ENCODE data around the gene AQP12A. TPM values are rescaled to one million over a fixed set of nuclear protein-coding genes. Genes with fewer than 3 reads are reported as not detected.

The AQP12A gene
- polyA plus RNA-seq, 1 donor (not counting 4 experiments of a cell fraction or from before 2014, with no cell fraction given) = not detected

DNA sequence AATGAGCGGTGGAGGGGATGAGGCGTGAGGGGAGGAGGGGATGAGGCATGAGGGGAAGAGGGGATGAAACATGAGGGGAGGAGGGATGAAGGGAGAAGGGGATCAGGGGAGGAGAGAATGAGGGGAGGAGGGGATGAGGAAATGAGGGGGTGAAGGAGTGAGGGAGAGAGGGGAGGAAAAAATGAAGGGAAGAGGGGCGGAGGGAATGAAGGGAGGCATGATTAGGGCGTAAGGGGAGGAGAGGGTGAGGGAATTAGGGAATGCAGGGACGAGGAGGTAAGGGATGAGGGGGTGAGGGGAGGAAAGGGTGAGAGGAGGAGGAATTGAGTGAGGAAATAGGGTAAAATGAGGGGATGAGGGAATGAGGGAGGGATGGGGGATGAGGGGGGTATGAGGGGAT is 40.5 kb downstream of the AQP12A start:
- peaks cover 18% of the 10 kb centered on the region for H3K27me3 ChIP-seq (ENCODE audit: control insufficient read depth, extremely low read depth, insufficient read depth, low read length)

GRCh38 chr2:240732911-240733622 is 41.4 kb downstream of the AQP12A start:
- TF ChIP-seq, protein P1, sequence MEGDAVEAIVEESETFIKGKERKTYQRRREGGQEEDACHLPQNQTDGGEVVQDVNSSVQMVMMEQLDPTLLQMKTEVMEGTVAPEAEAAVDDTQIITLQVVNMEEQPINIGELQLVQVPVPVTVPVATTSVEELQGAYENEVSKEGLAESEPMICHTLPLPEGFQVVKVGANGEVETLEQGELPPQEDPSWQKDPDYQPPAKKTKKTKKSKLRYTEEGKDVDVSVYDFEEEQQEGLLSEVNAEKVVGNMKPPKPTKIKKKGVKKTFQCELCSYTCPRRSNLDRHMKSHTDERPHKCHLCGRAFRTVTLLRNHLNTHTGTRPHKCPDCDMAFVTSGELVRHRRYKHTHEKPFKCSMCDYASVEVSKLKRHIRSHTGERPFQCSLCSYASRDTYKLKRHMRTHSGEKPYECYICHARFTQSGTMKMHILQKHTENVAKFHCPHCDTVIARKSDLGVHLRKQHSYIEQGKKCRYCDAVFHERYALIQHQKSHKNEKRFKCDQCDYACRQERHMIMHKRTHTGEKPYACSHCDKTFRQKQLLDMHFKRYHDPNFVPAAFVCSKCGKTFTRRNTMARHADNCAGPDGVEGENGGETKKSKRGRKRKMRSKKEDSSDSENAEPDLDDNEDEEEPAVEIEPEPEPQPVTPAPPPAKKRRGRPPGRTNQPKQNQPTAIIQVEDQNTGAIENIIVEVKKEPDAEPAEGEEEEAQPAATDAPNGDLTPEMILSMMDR (optimal IDR thresholded peaks at IDR 0.05 in 1 of 3, IDR thresholded peaks at IDR 0.05 in 1 of 3, conservative IDR thresholded peaks at IDR 0.05 in 1 of 3; ENCODE audit: extremely low read depth in 1 of 3, insufficient read depth in 2 of 3, low read length in 3 of 3) = no peak
- TF ChIP-seq EZH2 (IDR thresholded peaks at IDR 0.05; ENCODE audit: low read length) = no peak
- Histone ChIP-seq H3K9ac (ENCODE audit: control insufficient read depth, extremely low read depth, insufficient read depth, low read length) (no peak overlapping the region), H3K27me3 (ENCODE audit: control insufficient read depth, extremely low read depth, insufficient read depth, low read length) (peaks cover 23% of the 10 kb centered on the region), H3K27ac (ENCODE audit: control insufficient read depth, insufficient read depth, low read length) (no peak overlapping the region), H2AFZ (ENCODE audit: control insufficient read depth, low read length) (no peak overlapping the region), H3K9me3 (ENCODE audit: control insufficient read depth, low read depth, low read length) (no peaks in the 10 kb centered on the region), H3K4me2 (ENCODE audit: control insufficient read depth, extremely low read depth, insufficient read depth, low read depth, low read length) (no peak overlapping the region), H3K4me3 (ENCODE audit: control insufficient read depth in 2 of 3, extremely low read depth in 1 of 3, insufficient read depth in 2 of 3, low read depth in 1 of 3, low read length in 3 of 3) (no peak overlapping the region), H3K9me1 (ENCODE audit: control insufficient read depth, extremely low read depth, insufficient read depth, low read length) (no peaks in the 10 kb centered on the region), H3K79me2 (ENCODE audit: control insufficient read depth, insufficient read depth, low read length) (no peaks in the 10 kb centered on the region), H3K36me3 (ENCODE audit: control insufficient read depth in 2 of 2, extremely low read depth in 1 of 2, insufficient read depth in 2 of 2, low read length in 2 of 2) (no peaks in the 10 kb centered on the region), H3K4me1 (ENCODE audit: control insufficient read depth, extremely low read depth, insufficient read depth, low read length) (no peaks in the 10 kb centered on the region), H4K20me1 (ENCODE audit: control insufficient read depth, extremely low read depth, insufficient read depth, low read length) (peaks cover 2% of the 10 kb centered on the region)
- DNase-seq (ENCODE audit: low read depth, low spot score) (no peak), FAIRE-seq (no peak)
- dilution Hi-C loops (cut with MboI; ENCODE audit: extremely low pct_ligation_motif_present, low sequenced_read_pairs) = no loop called here

More for the DNA sequence above, 40.5 kb downstream of the AQP12A start:
- Histone ChIP-seq H3K4me3 (ENCODE audit: control insufficient read depth in 2 of 3, extremely low read depth in 1 of 3, insufficient read depth in 2 of 3, low read depth in 1 of 3, low read length in 3 of 3) (no peak overlapping the region), H2AFZ (ENCODE audit: control insufficient read depth, low read length) (no peak overlapping the region), H3K4me2 (ENCODE audit: control insufficient read depth, extremely low read depth, insufficient read depth, low read depth, low read length) (no peak overlapping the region), H3K36me3 (ENCODE audit: control insufficient read depth in 2 of 2, extremely low read depth in 1 of 2, insufficient read depth in 2 of 2, low read length in 2 of 2) (no peaks in the 10 kb centered on the region), H3K9me3 (ENCODE audit: control insufficient read depth, low read depth, low read length) (no peaks in the 10 kb centered on the region), H3K9me1 (ENCODE audit: control insufficient read depth, extremely low read depth, insufficient read depth, low read length) (no peaks in the 10 kb centered on the region), H3K9ac (ENCODE audit: control insufficient read depth, extremely low read depth, insufficient read depth, low read length) (no peak overlapping the region), H3K4me1 (ENCODE audit: control insufficient read depth, extremely low read depth, insufficient read depth, low read length) (no peaks in the 10 kb centered on the region), H4K20me1 (ENCODE audit: control insufficient read depth, extremely low read depth, insufficient read depth, low read length) (no peaks in the 10 kb centered on the region), H3K79me2 (ENCODE audit: control insufficient read depth, insufficient read depth, low read length) (no peaks in the 10 kb centered on the region), H3K27ac (ENCODE audit: control insufficient read depth, insufficient read depth, low read length) (no peak overlapping the region)
- dilution Hi-C loops (cut with MboI; ENCODE audit: extremely low pct_ligation_motif_present, low sequenced_read_pairs) = no loop called here
- FAIRE-seq (no peak), DNase-seq (ENCODE audit: low read depth, low spot score) (no peak)
- TF ChIP-seq EZH2 (IDR thresholded peaks at IDR 0.05; ENCODE audit: low read length) = no peak
- TF ChIP-seq, protein P1 (optimal IDR thresholded peaks at IDR 0.05 in 1 of 3, IDR thresholded peaks at IDR 0.05 in 1 of 3, conservative IDR thresholded peaks at IDR 0.05 in 1 of 3; ENCODE audit: extremely low read depth in 1 of 3, insufficient read depth in 2 of 3, low read length in 3 of 3) = no peak
